ENCODE results near the gene UBIAD1.
"Not testable (repeated sequence)": the region's sequence is repeated elsewhere in the genome, so short reads cannot be mapped to it uniquely, and the experiment has no call there.

Gene UBIAD1

DNA sequence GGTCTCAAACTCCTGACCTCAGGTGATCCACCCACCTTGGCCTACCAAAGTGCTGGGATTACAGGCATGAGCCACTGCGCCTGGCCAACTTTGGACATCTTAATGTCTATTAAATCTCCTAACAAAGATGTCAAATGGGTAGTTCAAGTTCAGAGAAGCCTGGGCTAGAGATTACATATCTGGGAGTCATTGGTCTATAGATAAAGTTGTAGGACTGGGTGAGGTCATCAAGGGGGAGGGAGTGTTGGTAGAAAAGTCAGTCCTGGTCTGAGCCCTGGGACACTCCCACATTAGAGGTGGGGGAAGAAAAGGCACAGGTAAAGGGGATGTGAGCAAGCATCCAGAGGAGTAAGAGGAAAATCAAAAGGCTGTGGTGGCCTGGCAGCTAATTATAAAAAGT lies 6.6 kb downstream of the UBIAD1 start:
- DNase-seq (ENCODE audit: low spot score) = no peak
- no peak for FAIRE-seq

DNA sequence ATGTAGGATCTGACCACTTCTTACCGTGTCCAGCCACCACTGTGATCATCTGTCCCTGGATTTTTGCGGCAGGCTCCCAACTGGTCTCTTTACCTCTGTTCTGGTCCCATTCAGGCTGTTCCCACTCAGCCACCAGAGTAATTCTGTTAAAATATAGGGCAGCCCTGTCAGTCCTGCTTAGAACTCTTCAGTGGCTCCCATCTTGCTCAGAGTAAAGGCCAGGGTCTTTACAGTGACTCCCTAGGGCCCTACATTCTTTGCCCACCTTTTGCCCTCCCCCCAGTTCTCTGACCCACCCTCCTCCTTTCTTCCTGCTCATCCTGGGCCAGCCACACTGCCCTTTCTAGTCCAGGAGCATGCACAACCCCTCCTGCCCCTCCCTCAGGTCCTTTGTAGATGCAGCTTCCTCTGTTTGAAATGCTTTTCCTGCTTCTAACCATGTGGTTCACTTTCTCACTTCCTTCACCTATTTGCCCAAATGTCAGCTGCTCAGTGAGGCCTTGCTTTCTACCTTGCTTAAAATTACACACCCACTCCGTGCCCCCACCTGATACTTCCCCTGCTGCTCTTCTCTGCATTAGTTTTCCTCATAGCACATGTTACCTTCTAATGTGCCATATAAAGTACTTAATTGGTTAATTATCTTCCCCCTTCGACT lies 7.8 kb downstream of the UBIAD1 start:
- FAIRE-seq (no peak), DNase-seq (ENCODE audit: low spot score) (no peak)

DNA sequence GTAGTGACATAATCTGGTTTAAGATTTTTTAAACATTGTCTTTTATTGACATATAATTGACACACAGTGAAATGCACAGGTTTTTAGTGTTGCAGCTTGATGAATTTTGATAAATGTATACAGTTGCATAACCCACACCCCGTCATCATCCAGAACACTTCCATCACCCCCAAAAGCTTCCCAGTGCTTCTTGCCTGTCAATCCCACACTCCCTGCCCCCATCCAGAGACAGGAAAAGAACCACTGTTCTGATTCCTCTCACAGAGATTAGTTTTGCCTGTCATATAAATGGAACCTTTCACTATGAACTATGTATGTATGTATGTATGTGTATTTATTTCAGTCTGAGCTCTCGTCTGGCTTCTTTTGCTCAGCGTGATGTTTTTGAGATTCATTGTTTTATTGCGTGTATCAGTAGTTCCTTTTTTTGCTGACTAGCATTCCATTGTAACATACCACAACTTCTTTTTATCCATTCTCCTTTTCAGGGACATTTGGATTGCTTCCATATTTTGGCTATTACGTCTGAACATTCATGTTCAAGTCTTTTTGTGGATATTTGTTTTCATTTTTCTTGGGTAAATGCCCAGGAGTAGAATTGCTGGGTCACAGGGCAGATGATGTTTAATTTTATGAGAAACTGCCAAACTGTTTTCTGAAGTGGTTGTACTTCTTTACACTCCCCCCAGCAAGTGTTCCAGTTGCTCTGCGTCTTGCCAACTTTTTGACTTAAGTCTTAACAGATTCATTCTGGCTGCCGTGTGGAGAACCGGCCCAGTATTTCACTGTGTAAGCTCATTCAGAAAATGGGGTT lies 8.7 kb downstream of the UBIAD1 start:
- no peak for DNase-seq (ENCODE audit: low spot score)
- FAIRE-seq = no peak

DNA sequence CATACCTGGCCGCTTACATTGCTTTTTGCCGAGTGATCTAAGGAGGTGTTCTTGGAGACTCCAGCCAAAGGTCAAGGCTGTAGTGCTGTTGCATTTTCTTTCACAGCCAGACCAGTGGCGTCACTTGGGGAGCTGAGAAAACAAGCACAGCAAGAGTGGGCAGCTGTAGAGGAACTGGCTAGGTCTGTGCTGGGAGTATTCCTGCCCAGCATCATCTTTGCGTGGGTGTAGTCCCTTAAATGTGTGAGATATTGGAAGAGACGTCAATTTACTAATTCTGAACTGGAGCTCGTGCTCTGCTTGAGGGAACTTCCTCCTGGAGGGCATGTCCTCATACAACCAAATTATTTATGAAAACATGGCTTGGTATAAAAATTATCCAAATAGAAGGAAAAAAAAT lies 10.2 kb downstream of the UBIAD1 start:
- FAIRE-seq = no peak
- no peak for DNase-seq (ENCODE audit: low spot score)

DNA sequence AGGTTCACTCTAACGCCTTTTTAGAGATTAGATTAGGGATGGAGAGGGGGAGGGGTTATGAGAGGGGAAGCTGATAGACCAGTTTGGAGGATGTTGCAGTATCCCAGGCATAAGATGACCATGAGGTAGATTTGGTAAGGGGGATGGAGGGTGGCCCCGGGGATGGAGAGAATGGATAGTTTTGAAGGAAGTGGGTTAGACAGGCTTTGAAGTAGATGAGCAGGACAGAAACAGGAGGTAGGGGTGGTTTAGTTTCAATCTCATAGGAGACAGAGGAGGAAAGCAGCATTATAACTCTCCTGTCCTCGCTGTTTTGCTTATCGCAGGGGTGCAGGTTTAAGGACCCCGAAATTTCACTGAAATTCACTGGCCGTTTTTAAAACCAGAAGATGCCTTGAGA lies 11.8 kb downstream of the UBIAD1 start:
- FAIRE-seq (no peak), DNase-seq (ENCODE audit: low spot score) (no peak)

DNA sequence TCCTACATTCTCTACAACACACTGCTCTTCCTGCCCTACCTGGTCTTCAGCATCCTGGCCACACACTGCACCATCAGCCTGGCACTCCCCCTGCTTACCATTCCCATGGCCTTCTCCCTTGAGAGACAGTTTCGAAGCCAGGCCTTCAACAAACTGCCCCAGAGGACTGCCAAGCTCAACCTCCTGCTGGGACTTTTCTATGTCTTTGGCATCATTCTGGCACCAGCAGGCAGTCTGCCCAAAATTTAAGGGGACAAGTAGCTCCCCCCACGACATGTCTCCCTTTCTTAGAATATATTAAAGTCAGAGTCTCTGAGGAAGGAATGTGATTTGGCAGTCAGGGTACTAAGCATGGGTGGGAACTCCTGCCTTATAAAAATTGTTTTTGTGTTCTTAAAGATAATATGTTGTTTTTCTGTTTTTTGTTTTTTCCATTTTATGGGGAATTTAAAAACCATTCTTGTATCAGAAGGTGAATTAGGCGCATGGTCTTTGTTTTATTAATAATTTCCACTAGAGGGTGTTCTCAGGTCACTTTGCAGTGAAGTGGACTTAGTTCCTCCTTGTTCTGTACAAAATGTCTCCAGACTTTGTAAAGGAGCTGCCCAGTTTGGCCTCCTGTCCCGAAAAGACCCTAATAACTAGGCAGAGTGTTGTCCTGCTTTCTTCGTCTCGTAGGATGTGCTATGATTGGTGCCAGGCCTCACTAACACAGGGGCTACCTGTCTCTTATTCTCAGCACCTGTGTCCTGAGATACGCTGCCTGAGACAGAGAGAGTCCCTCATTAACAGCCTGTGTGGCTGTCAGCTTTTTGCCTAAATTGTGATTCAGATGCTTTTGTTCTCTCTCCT lies 13.1 kb downstream of the UBIAD1 start:
- FAIRE-seq = no peak
- DNase-seq (ENCODE audit: low spot score) = no peak

DNA sequence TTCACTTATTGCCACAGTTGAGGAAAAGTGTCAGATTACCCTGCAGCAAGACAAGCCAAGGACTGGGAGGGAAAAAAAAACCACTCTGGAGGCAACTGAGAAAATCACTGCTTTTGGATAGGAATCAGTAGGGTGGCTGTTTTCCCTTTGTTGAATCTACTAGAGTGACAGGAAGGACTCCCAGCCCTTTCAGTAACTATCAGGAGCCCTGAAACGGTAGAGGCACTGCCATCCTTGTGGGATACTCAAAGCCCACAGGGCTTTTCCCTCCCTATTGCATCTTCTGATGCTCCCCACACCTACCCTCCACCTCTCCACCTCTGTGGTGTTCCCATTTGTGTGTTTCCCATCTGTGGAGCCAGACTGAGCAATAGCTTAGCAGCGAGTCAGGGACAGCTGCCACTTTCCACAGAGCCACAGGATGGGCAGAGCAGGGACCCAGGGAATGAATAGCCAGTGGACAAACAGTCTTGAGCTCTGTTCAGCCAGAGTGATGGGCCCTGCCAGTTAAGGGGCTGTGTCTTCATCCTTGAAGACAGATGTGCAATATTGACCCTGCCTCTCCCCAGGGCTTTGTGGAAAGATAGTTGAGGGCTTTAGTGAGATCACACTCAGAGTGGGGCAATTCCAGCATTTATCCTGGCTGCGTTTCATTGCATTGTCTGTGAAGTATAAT lies 13.9 kb downstream of the UBIAD1 start:
- FAIRE-seq (no peak), DNase-seq (ENCODE audit: low spot score) (no peak)

DNA sequence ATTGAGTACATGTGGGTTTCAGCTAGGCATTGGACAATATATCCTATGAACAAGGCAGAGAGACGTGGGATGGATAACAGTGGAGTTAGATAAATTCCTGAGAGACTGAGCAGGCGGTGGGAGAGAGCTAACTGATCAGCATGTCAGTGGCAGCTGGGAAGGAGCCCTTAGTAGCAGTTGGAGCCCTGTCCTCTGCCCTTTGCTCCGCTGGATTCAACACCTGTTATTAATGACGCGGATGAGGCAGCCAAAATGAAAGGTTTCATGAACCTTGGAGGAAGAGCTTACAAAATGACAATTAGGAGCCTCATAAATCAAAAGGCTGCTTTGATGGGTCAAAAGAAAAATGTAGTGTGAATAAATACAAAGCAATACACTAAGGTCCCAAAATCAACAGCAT lies 16.1 kb downstream of the UBIAD1 start:
- DNase-seq (ENCODE audit: low spot score) (no peak), FAIRE-seq (no peak)

DNA sequence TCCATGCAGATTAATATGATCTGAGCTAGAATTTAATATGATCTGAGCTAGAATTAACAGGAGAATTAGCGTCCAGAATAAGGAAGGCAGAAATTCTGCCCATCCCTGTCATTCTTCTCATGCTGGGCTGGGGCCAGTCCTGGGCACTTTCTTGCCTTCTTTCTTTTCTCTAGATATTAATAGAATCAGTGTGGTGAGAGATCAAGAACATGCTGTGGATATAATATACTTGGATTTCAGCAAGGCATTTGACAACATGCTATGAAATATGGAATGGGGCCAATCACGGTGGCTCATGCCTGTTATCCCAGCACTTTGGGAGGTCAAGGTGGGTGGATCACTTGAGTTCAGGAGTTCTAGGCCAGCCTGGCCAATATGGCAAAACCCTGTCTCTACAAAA lies 18.1 kb downstream of the UBIAD1 start:
- DNase-seq (ENCODE audit: low spot score) (no peak), FAIRE-seq (no peak)

DNA sequence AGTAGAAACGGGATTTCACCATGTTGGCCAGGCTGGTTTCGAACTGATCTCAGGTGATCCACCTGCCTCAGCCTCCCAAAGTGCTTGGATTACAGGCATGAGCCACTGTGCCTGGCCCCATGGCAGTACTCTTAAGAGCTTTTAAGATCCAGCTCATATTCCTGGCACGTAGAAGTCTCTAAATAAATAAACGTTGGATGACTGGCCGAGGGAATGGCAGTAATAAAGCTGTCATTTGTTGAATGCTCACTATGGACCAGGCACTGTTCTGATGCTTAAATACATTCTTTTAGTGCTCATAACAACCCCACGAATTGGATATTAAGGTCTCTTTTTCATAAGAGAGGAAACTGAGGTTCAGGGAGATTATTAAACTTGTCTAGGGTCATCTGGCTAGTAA lies 20.9 kb downstream of the UBIAD1 start:
- FAIRE-seq (no peak), DNase-seq (ENCODE audit: low spot score) (no peak)

DNA sequence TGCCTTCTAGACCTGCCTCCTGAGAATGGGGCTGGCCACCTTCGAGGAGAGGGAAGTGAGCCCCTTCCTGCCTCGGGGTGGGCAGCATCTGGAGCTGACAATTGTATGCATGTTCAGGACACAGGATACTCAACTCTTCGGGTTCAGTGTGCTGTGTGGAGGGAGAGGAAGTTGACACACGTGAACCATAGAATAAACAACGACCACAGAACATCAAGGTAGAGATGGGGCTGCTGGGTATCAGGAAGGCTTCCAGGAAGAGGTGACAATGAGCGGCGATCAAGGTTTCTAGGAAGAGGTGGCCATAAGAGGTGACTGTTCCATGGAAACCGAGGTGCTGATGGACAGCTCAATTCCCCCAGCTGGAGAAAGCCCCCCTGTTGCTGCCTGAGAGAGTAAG lies 22.0 kb downstream of the UBIAD1 start:
- FAIRE-seq = no peak
- DNase-seq (ENCODE audit: low spot score) = no peak

DNA sequence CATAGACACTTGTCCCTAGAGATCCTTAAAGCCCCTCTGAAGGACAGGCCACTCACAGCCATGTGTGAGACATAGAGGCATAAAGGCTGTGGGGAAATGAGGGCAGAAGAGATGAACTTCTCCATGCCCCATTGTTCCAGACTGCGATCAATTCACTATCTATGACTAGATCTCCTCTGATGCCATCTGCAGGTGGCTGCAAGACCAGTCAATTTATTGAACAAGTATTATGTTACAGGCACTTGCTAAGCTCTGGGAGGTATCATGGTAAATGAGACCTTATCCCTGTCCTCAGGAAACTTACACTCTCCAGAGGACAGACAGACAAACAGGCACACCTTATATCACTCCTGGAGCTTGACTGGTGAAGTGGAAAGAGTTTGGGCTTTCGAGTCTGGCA lies 22.9 kb downstream of the UBIAD1 start:
- no peak for FAIRE-seq

DNA sequence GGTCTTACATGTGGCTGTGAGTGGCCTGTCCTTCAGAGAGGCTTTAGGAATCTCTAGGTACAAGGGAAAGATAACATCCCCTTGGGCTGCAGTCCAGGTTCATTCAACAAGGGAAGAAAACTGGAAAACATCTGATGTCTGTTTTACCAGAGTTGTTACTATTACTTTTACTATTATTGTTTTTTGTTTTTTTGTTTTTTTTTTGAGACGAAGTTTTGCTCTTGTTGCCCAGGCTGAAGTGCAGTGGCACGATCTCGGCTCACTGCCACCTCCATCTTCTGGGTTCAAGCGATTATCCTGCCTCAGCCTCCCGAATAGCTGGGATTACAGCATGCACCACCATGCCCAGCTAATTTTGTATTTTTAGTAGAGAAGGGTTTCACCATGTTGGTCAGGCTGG lies 24.8 kb downstream of the UBIAD1 start:
- not testable (repeated sequence) for FAIRE-seq; DNase-seq (ENCODE audit: low spot score)

More for the DNA sequence above, 22.9 kb downstream of the UBIAD1 start:
- no peak for DNase-seq (ENCODE audit: low spot score)

DNA sequence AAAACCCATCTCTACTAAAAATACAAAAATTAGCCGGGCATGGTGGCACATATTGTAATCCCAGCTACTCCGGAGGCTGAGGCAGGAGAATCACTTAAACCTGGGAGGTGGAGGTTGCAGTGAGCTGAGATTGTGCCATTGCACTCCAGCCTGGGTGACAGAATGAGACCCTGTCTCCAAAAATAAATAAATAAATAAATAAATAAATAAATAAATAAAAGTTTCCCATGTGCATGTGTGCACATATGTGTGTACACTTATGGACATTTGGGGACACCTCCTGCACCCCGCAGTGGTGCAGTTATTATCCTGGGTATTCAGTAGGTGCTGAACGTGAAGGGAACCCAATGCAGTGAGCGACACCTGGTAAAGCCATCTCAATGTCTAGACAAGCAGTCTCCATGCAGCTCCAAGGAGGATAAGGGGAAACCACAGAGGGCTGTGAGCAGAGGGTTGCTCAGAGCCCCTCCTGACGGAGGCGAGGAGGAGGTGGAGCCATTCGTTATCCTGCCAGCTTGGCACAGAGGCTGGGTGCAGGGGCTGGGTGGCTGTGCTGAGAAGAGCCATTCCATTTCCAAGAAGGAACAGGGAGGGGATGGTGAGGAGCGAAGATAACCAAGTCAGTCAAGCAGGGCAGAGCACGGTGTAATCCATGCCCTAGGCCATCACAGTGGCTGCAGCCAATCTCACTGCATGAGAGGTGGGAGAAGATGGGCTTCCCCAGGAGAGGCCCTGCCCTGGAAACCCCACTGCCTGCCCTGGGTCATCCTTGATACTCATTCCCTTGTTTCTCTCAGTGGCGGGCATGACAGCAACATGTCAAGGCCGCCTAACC lies 25.6 kb downstream of the UBIAD1 start:
- FAIRE-seq (no peak), DNase-seq (ENCODE audit: low spot score) (no peak)

DNA sequence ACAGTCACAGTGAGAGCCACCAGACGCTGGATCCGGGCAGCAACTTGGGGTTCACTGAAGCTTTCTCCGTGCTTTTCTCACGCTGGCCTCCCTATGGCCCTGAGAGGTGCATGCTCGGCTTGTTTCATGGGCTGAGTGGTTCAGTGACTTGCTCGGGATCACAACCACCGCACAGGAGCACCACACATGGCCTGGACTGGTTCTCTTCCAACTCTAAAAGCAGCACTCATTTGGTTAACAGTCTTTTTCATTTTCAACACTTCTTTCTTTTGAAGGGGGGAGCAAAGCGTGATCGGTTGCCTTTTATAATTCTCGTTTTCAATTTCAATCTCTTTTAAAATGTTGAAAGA lies 26.2 kb downstream of the UBIAD1 start:
- FAIRE-seq (no peak), DNase-seq (ENCODE audit: low spot score) (no peak)

DNA sequence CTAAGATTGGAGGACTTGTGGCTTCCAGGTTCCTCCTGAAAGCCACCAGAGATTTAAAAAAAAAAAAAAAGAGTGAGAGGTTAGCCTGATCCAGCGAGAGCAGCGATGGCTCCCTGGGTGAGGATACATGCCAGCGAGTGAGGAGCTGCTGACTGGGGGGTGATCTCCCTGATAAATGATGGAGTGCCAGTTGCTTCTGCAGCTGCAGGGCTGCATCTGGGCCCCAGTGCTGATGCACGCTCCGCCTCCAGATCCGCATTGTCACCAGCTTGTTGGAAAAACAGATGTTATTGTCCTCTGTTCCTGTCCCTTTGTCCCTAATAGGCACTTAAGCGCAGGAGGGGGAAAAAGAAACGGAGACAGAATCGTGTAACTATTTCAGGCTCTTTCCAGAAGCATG lies 28.6 kb downstream of the UBIAD1 start:
- FAIRE-seq = no peak
- DNase-seq (ENCODE audit: low spot score) = no peak

DNA sequence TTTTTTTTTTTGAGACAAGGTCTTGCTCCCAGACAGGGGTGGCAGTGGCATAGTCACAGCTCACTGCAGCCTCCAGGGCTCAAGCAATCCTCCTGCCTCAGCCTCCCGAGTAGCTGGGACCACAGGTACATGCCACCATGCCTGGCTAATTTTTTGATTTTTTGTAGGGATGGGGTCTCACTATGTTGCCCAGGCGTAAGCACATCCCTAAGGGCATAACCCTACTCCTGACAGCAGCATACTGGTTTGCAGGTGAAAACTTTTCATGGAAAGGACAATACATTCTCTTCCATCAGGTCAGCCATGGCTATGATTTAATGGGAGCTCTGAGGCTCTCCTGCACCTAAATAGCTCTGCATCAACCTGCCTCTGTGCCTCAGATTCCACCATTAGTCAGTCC lies 29.4 kb downstream of the UBIAD1 start:
- FAIRE-seq = no peak
- DNase-seq (ENCODE audit: low spot score) = no peak

DNA sequence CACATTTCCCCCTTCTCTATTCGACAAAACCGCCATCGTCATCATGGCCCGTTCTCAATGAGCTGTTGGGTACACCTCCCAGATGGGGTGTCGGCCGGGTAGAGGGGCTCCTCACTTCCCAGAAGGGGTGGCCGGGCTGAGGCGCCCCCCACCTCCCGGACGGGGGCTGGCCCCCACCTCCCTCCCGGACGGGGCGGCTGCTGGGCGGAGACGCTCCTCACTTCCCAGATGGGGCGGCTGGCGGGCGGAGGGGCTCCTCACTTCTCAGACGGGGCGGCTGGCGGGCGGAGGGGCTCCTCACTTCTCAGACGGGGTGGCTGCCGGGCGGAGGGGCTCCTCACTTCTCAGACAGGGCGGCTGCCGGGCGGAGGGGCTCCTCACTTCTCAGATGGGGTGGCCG lies 32.5 kb downstream of the UBIAD1 start:
- FAIRE-seq; DNase-seq (ENCODE audit: low spot score): not testable (repeated sequence)

DNA sequence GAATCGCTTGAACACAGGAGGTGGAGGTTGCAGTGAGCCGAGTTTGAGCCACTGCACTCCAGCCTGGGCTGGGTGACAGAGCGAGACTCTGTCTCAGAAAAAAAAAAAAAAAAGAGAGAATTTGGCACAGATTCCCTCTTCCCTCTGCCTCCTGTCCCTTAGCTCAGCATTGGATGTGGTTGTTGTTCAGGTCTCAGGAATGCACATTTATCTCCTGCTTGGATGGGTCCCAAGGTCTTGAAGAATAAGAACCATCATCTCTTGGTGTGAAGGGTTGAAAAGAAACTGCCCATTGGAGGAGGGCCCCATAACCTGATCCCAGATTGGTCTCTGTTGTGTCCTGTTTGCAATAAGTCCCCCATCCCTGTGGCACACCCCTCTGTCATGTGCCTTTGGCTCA lies 34.9 kb downstream of the UBIAD1 start:
- FAIRE-seq = no peak
- no peak for DNase-seq (ENCODE audit: low spot score)

DNA sequence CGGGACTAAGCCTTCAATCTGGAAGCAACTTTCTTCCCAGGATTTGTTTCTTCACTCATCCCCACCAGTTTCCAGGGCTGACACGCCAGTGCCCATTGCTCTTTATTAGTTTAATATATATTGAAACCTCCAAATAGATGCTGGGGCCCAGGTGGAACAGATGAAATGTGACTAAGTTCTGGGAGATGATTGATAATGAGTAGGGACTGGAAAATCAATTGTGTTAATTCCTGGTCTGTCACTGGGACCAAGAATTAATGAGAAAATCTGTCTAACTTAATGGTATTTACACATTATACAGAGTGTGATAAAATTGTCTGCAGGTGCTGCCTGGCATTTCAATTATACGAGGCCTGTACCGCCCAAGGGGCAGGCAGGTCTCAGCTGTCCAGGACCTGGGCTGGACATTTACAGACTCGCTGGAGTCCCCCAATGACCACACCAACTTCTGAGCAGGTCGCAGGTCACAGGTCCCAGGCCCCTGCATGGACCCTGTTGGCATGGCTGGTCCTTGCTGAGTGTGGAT lies 35.8 kb downstream of the UBIAD1 start:
- DNase-seq (ENCODE audit: low spot score) = no peak
- no peak for FAIRE-seq

DNA sequence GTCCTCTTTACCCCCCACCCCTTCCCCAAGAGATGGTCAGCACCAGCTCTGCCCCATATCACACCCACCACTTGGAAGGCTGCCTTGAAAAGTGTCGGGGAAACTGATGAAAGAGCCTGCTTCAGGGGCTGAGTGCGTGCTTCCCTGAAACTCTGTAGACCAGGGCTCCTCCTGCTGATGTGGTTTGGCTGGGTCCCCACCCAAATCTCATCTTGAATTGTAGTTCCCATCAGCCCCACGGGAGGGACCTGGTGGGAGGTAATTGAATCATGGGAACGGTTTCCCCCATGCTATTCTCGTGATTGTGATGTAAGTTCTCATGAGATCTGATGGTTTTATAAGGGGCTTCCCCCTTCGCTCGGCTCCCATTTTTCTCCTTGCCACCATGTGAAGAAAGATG lies 36.4 kb downstream of the UBIAD1 start:
- DNase-seq (ENCODE audit: low spot score) (no peak), FAIRE-seq (no peak)
